COR-L47 (cell line): ENCODE measurements around the gene RDH5.

Experiments used
- DNase-seq: peaks from one replicate; lab custom pipeline; 2025; lab: John Stamatoyannopoulos, UW

Gene RDH5

GRCh38 chr12:55728186-55728938 is 8.2 kb downstream of the RDH5 start:
- peak; percentile 27 for DNase-seq

- peak; percentile 81 for DNase-seq
These were observed 9.0 kb downstream of the RDH5 start, which contains the start of gene CD63 for GRCh38 chr12:55728939-55729818. Gene CD63, minus strand, starts transcription at chr12:55729009. Its CDS starts 668 bp downstream, at chr12:55728341.

- DNase-seq: peak; percentile 36
These were observed 9.9 kb downstream of the RDH5 start for GRCh38 chr12:55729819-55730818.

- no peak for DNase-seq
These were observed 12.1 kb downstream of the RDH5 start for GRCh38 chr12:55732288-55732687.

GRCh38 chr12:55733021-55733555 is 12.9 kb downstream of the RDH5 start:
- DNase-seq: no peak

GRCh38 chr12:55733858-55734257 is 13.7 kb downstream of the RDH5 start:
- DNase-seq: no peak

GRCh38 chr12:55734595-55734994 is 14.4 kb downstream of the RDH5 start:
- no peak for DNase-seq

- no peak for DNase-seq
These were observed 15.9 kb downstream of the RDH5 start for GRCh38 chr12:55736076-55736475.

GRCh38 chr12:55736780-55737580 is 16.8 kb downstream of the RDH5 start:
- peak; percentile 61 for DNase-seq

- no peak for DNase-seq
These were observed 17.5 kb downstream of the RDH5 start for GRCh38 chr12:55737581-55738122.

- DNase-seq: peak; percentile 84
These were observed 18.2 kb downstream of the RDH5 start for GRCh38 chr12:55738123-55739024.

GRCh38 chr12:55739025-55739378 is 18.8 kb downstream of the RDH5 start:
- DNase-seq: no peak

- DNase-seq: no peak
These were observed 21.9 kb downstream of the RDH5 start for GRCh38 chr12:55741931-55742680.

- peak; percentile 79 for DNase-seq
These were observed 22.7 kb downstream of the RDH5 start, which contains the start of gene GDF11 for GRCh38 chr12:55742719-55743405. Gene GDF11, plus strand, starts transcription at chr12:55743122. Its CDS starts 195 bp downstream, at chr12:55743317.

- peak; percentile 44 for DNase-seq
These were observed 23.5 kb downstream of the RDH5 start for GRCh38 chr12:55743406-55744339.

GRCh38 chr12:55744340-55745030 is 24.3 kb downstream of the RDH5 start:
- DNase-seq: no peak
